ENCODE measurements around the gene RALGPS1. TPM values are rescaled to one million over a fixed set of nuclear protein-coding genes. Genes with fewer than 3 reads are reported as not detected.

The RALGPS1 gene
- total RNA-seq, 1 experiment from 2014 or later: 3.3 TPM

Other genes with a start within 250 kb of the RALGPS1 start
- gene ZBTB43, start 109.7 kb upstream of the RALGPS1 start, total RNA-seq (2014; rRNA removed; shearing (Covaris generic)): 8.0 and 30.6 TPM in 2 replicates
- 5.3 and 6.8 TPM in 2 replicates for gene ZBTB34, start 54.1 kb upstream of the RALGPS1 start, total RNA-seq (2014; rRNA removed; shearing (Covaris generic))
- 0.27 TPM in 1 of 2 replicates, not detected in the other for gene ANGPTL2, start 207.9 kb downstream of the RALGPS1 start, total RNA-seq (2014; rRNA removed; shearing (Covaris generic))

Measured in NCI-H460 (cell line).